Esophagus (tissue), 2 donors: ENCODE measurements around the gene MSI1. TPM values are rescaled to one million over a fixed set of nuclear protein-coding genes. Genes with fewer than 3 reads are reported as not detected.

Experiments
- H3K27ac ChIP-seq, 2 donors: one replicate each; pipeline ENCODE4 v1.5.1; 2013; ENCODE audit warnings: low read depth in 2 of 2, mild to moderate bottlenecking in 2 of 2, inconsistent platforms in 1 of 2, low read length in 1 of 2, moderate library complexity in 1 of 2
- H3K27me3 ChIP-seq, 2 donors: one replicate each; pipeline ENCODE4 v1.6.1; 2013; ENCODE audit warnings: low read length in 2 of 2, control low read depth in 1 of 2, mild to moderate bottlenecking in 1 of 2; ENCODE audit not compliant: insufficient read depth in 2 of 2, control insufficient read depth in 1 of 2
- H3K36me3 ChIP-seq, 2 donors: one replicate each; pipeline ENCODE4 v1.6.1; 2013; ENCODE audit warnings: low read length in 1 of 2; ENCODE audit not compliant: control insufficient read depth in 2 of 2, insufficient read depth in 2 of 2
- H3K4me1 ChIP-seq, 2 donors: one replicate each; pipeline ENCODE4 v1.6.1; 2013; ENCODE audit warnings: low read length in 1 of 2; ENCODE audit not compliant: control insufficient read depth in 2 of 2, insufficient read depth in 2 of 2
- H3K4me3 ChIP-seq, 2 donors: one replicate each; pipeline ENCODE4 v1.5.1; 2013; ENCODE audit warnings: low read length in 2 of 2, mild to moderate bottlenecking in 2 of 2, low read depth in 1 of 2, moderate library complexity in 1 of 2
- H3K9me3 ChIP-seq, 2 donors: one replicate each; pipeline ENCODE4 v1.6.1; 2013; ENCODE audit warnings: mild to moderate bottlenecking in 2 of 2, low read depth in 1 of 2, low read length in 1 of 2, moderate library complexity in 1 of 2; ENCODE audit not compliant: control insufficient read depth in 2 of 2, insufficient read depth in 1 of 2
- WGBS, 2 donors: extraction: QIAGEN DNeasy Blood & Tissue Kit; methylation state at CpG; one replicate each; pipeline ENCODE4 v1.1.7; 2013; 5-methylcytosine and 5-hydroxymethylcytosine counted together
- polyA plus RNA-seq, 2 donors: library from polyadenylated mRNA; stranded (reverse); fragments of 200-250 nt; gene quantifications; one replicate each; pipeline ENCODE4 v1.2.3, GENCODE V29; 2013
- donor health status: healthy with polysubstance abuse.
- donor health status: Bipolar disorder and iron deficiency.

MSI1 gene
- polyA plus RNA-seq, 2 donors, result 0.15 to 0.16 TPM

- H3K27ac ChIP-seq, result no peak overlapping the region
- peaks cover 0 to 14% of the 10 kb centered on the region in 2 donors for H3K27me3 ChIP-seq
- H3K9me3 ChIP-seq, result no peaks in the 10 kb centered on the region
- 38 to 45% methylated on average over 10 of the region's 10 CpGs for WGBS, 2 donors
- H3K4me1 ChIP-seq, result peaks cover 0 to 5% of the 10 kb centered on the region in 2 donors
- no peaks in the 10 kb centered on the region for H3K36me3 ChIP-seq
- H3K4me3 ChIP-seq, result no peak overlapping the region
Measured at GRCh38 chr12:120367233-120367923, 1.6 kb downstream of the MSI1 start.

DNA sequence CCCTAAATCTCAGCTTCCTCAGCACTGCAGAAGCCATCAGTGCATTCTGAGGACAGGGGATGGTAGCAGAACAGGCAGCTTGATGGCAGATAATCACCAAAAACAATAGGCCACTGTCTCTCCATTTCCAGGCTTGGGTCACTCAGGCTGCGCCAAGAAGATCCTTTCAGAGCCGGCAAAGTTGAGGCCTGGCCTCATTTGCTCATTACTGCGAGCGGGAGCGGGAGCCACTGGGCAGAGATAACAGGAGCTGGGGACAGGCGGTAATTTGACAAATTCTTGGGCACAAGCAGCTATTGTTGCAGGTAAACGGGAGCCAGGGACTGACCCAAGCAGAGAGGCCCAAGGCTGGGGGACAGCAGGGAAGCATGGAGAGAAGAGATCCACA is 2.1 kb downstream of the MSI1 start:
- H3K9me3 ChIP-seq, result no peaks in the 10 kb centered on the region
- H3K27me3 ChIP-seq, result peaks cover 0 to 14% of the 10 kb centered on the region in 2 donors
- 75 to 83% methylated on average over 7 of the region's 7 CpGs for WGBS, 2 donors
- no peak overlapping the region for H3K4me3 ChIP-seq
- H3K4me1 ChIP-seq, result peaks cover 0 to 5% of the 10 kb centered on the region in 2 donors
- H3K36me3 ChIP-seq, result no peaks in the 10 kb centered on the region
- no peak overlapping the region for H3K27ac ChIP-seq

DNA sequence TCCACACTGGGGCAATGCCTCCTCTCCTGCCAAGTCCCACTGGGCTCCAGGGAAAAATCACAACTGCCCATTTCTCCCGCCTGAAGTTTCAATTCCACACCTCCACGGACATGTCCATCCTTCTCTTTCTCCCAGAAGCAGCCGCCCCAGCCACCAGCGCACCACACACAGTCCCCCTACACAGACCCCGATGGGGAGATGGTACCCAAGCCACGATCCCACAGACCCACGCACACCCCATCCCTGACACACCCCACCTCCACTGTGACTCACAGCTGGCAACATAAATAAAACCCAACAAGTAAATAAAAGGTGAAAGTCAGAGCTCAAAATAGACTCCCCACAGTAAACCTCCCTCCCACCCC is 2.6 kb downstream of the MSI1 start:
- Histone ChIP-seq H3K36me3 (no peaks in the 10 kb centered on the region), H3K4me3 (no peak overlapping the region), H3K27me3 (peaks cover 0 to 14% of the 10 kb centered on the region in 2 donors), H3K9me3 (no peaks in the 10 kb centered on the region), H3K27ac (no peak overlapping the region), H3K4me1 (peaks cover 0 to 9% of the 10 kb centered on the region in 2 donors)
- 75 to 81% methylated on average over 7 of the region's 7 CpGs for WGBS, 2 donors

- H3K27me3 ChIP-seq, result peaks cover 0 to 12% of the 10 kb centered on the region in 2 donors
- H3K4me1 ChIP-seq, result peaks cover 0 to 9% of the 10 kb centered on the region in 2 donors
- H3K27ac ChIP-seq, result no peak overlapping the region
- no peaks in the 10 kb centered on the region for H3K36me3 ChIP-seq
- no peak overlapping the region for H3K4me3 ChIP-seq
- WGBS, 2 donors, result 58 to 67% methylated on average over 13 of the region's 13 CpGs
- no peaks in the 10 kb centered on the region for H3K9me3 ChIP-seq
Measured at GRCh38 chr12:120365675-120366340, 3.2 kb downstream of the MSI1 start.

DNA sequence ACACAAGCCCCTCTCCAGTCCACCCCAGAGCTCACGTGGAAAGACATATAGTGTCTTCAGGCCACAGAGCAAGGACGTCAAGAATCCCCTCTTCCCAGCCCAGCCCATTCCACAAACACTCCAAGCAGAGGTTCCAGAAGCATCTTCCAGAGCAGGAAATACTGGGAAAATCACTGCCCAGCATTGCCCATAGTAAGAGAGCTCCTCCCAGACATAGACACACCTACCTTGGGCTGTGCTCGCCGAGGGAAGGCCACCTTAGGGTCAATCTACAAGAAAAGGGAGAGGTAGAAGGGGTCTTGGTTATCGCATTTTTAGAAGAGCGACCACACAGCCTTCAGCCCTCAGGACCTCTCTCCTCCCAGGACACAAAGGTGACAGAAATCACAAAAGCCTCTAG is 4.5 kb downstream of the MSI1 start:
- whole genome bisulfite sequencing, 2 donors, result 79 to 84% methylated on average over 6 of the region's 6 CpGs

GRCh38 chr12:120363274-120363855 is 5.6 kb downstream of the MSI1 start:
- H3K27me3 ChIP-seq, result peaks cover 0 to 9% of the 10 kb centered on the region in 2 donors

More for the DNA sequence above, 4.5 kb downstream of the MSI1 start:
- Histone ChIP-seq H3K36me3 (no peaks in the 10 kb centered on the region), H3K4me3 (no peak overlapping the region), H3K9me3 (no peaks in the 10 kb centered on the region), H3K27ac (no peak overlapping the region), H3K4me1 (peaks cover 0 to 9% of the 10 kb centered on the region in 2 donors), H3K27me3 (peaks cover 0 to 9% of the 10 kb centered on the region in 2 donors)

DNA sequence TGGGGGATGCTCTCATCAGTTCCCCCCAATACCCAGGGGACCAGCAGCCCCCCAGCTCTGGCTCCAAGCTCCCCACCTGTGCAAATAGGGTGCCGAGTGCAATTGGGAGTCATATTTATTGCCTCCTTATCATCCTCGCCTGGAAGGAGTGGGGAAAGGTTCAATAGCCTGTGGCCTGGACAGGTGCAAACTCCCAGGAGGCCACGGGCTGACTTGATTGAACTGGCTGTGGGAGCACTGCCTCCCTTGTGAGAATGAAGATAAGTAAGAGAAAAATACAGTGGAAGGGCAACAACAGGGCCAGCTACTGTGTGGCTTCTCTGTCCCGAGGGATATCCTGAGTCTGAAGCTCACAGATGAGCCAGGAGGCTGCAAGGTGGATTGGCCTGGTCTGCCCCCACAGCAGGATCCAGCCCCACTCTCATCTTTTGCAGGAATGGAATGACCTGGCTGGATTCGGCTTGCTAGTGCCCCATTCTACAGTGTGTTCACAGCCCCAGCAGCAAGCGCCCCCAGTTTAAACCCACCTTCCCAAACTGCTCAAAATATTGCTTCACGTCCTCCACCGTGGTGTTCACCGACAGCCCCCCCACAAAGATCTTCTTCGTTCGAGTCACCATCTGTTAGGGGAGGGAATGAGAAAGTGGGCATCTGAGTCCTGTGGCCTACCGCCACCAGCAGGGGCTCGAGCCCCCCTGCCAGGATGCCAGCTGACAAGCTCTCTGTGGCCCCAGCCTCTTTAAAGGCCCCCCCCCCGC is 6.3 kb downstream of the MSI1 start:
- Histone ChIP-seq H3K27me3 (peaks cover 0 to 7% of the 10 kb centered on the region in 2 donors), H3K9me3 (no peaks in the 10 kb centered on the region), H3K4me3 (no peak overlapping the region), H3K36me3 (no peaks in the 10 kb centered on the region), H3K27ac (no peak overlapping the region), H3K4me1 (peaks cover 0 to 3% of the 10 kb centered on the region in 2 donors)
- 77 to 87% methylated on average over 13 to 14 of the region's 14 CpGs for WGBS, 2 donors

More at GRCh38 chr12:120363274-120363855, 5.6 kb downstream of the MSI1 start:
- 75 to 80% methylated on average over 9 of the region's 9 CpGs for WGBS, 2 donors
- Histone ChIP-seq H3K4me3 (no peak overlapping the region), H3K4me1 (peaks cover 0 to 6% of the 10 kb centered on the region in 2 donors), H3K36me3 (no peaks in the 10 kb centered on the region), H3K27ac (no peak overlapping the region), H3K9me3 (no peaks in the 10 kb centered on the region)

DNA sequence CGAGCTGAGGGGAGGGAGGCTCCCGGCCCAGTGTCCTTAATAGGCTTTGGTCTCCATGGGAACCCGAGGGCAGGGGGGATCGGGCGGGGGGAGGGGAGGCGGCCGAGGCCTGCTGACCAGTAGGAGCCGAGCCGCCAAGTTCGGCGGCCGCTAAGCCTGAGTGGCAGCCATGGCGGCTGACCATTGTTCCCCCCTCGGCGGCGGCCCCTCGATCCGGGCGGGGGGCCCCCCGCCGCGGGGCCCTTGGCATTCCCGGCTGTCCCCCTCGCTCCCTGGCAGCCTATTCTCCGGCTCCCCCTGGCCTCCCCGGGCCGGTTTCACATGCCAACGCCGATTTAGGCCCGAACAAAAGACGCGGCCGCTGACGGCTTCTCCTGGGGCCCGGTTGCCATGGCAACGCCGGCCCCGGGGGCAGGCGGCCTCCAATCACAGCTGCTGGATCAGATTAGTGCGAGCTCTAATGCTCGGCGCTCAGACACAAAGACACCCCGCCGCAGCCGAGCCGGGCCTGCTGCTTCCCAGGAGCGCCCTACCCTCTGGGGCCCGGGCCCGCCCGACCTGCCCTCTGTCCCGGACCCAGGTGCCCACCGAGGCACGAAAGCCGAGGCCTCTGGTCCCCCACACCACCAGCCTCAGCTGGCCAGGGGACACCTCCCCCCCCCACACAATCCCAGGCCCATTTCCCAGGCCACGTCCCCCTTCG is 7.3 kb downstream of the MSI1 start:
- Histone ChIP-seq H3K27me3 (peaks cover 0 to 2% of the 10 kb centered on the region in 2 donors), H3K36me3 (no peaks in the 10 kb centered on the region), H3K4me3 (peak overlapping the region in 1 of 2 donors; percentile 8), H3K9me3 (no peaks in the 10 kb centered on the region), H3K4me1 (peaks cover 1 to 5% of the 10 kb centered on the region in 2 donors), H3K27ac (no peak overlapping the region)
- 16 to 18% methylated on average over 40 to 56 of the region's 56 CpGs for WGBS, 2 donors

DNA sequence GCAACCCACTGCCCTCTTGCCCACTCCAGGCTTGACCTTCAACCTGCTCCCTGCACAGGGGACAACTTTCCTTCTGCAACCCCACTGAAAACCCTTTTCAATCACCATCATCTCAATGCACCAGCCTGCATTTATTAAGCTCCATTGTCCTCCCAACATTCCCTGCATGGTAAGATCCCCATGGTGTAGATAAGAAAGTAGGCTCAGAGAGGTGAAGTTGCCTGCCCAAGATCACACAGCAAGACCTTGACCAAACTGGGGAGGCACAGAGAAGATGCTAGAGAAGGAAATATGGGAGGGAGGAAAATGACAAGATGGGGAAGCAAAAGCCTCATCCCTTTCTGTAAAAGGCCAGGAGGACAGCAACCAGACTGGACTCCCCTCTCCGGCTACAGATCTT is 9.8 kb downstream of the MSI1 start:
- no peaks in the 10 kb centered on the region for H3K9me3 ChIP-seq
- no peaks in the 10 kb centered on the region for H3K36me3 ChIP-seq
- H3K4me3 ChIP-seq, result no peak overlapping the region
- peaks cover 2 to 6% of the 10 kb centered on the region in 2 donors for H3K4me1 ChIP-seq
- no peak overlapping the region for H3K27ac ChIP-seq
- WGBS, 2 donors, result 79 to 100% methylated on average over 1 of the region's 1 CpG
- H3K27me3 ChIP-seq, result peaks cover 0 to 2% of the 10 kb centered on the region in 2 donors
